Measurements from ENCODE around the gene GCFC2. TPM values are rescaled to one million over a fixed set of nuclear protein-coding genes. Genes with fewer than 3 reads are reported as not detected.

The GCFC2 gene
- total and polyA plus RNA-seq, 9 of the 15 experiments (the other 6 are each of a cell fraction or from before 2014, with no cell fraction given), result 10.5 to 40.6 (median 23.0) TPM

DNA sequence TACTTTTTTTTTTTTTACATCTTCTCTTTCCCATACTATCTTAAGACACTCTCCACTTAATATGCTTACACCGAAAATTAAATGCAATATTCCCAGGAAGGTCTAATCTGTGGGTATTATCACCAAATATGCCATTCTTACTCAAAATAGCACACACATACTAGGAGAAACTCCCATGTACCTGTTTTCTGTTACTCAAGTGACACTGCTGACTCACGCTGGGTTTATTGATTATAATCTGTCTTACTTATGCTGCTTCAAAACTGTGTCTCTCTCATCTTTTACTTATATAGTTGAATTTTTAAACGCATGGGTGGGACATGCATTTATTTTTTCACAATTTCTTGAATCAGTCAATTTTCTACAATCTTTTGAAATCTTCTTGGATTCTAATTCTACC is 34.3 kb downstream of the GCFC2 start (continued):
- TF ChIP-seq CBX2 (IDR thresholded peaks at IDR 0.05; ENCODE audit: insufficient read depth, low read length, poor library complexity, severe bottlenecking), result no peak
- TF ChIP-seq SIN3B (IDR thresholded peaks at IDR 0.05; ENCODE audit: low read depth), result no peak
- TF ChIP-seq SP2 (IDR thresholded peaks at IDR 0.05; ENCODE audit: extremely low read depth, low read depth, low read length, poor library complexity, severe bottlenecking), result no peak
- TF ChIP-seq, protein P1, sequence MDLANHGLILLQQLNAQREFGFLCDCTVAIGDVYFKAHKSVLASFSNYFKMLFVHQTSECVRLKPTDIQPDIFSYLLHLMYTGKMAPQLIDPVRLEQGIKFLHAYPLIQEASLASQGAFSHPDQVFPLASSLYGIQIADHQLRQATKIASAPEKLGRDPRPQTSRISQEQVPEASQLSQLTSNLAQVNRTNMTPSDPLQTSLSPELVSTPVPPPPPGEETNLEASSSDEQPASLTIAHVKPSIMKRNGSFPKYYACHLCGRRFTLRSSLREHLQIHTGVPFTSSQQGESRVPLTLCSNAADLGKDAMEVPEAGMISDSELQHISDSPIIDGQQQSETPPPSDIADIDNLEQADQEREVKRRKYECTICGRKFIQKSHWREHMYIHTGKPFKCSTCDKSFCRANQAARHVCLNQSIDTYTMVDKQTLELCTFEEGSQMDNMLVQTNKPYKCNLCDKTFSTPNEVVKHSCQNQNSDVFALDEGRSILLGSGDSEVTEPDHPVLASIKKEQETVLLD (IDR thresholded peaks at IDR 0.05), result no peak
- TF ChIP-seq ATF1 (CRISPR knock-in tag; IDR thresholded peaks at IDR 0.05), result no peak
- TF ChIP-seq ATF1 (tag; IDR thresholded peaks at IDR 0.05), result no peak
- TF ChIP-seq ETS2 (tag; IDR thresholded peaks at IDR 0.05; ENCODE audit: borderline replicate concordance, poor library complexity, severe bottlenecking), result no peak
- no peak for TF ChIP-seq ATF4 (CRISPR knock-in tag; IDR thresholded peaks at IDR 0.05)
- no peak for TF ChIP-seq TAL1 (IDR thresholded peaks at IDR 0.05)
- no peak for TF ChIP-seq ZNF408 (CRISPR knock-in tag; IDR thresholded peaks at IDR 0.05; ENCODE audit: low read depth)
- TF ChIP-seq YY1 (IDR thresholded peaks at IDR 0.05; ENCODE audit: borderline replicate concordance in 1 of 3, control insufficient read depth in 1 of 3, extremely low read depth in 1 of 3, insufficient read depth in 3 of 3, insufficient read length in 1 of 3, insufficient replicate concordance in 2 of 3, low read depth in 1 of 3, low read length in 2 of 3), result no peak
- 0 out of 2 replicates have a peak, but pooled peaks have one; percentile 12 for TF ChIP-seq SOX6 (IDR thresholded peaks at IDR 0.05)
- TF ChIP-seq SMAD1 (IDR thresholded peaks at IDR 0.05; ENCODE audit: low read depth, low read length, partially characterized antibody), result no peak
- no peak for TF ChIP-seq MEF2D (tag; conservative IDR thresholded peaks at IDR 0.05; ENCODE audit: low read depth)
- TF ChIP-seq ERF (CRISPR knock-in tag; IDR thresholded peaks at IDR 0.05), result no peak
- TF ChIP-seq KHSRP (IDR thresholded peaks at IDR 0.05), result no peak
- no peak for TF ChIP-seq MYC (IDR thresholded peaks at IDR 0.05; ENCODE audit: low read depth, low read length)
- TF ChIP-seq MYC (CRISPR knock-in tag; IDR thresholded peaks at IDR 0.05; ENCODE audit: borderline replicate concordance, low read depth), result no peak
- TF ChIP-seq SRSF9 (IDR thresholded peaks at IDR 0.05; ENCODE audit: borderline replicate concordance, low read depth, low read length), result no peak
- no peak for TF ChIP-seq PATZ1 (CRISPR knock-in tag; IDR thresholded peaks at IDR 0.05; ENCODE audit: borderline replicate concordance)
- TF ChIP-seq ARID1B (IDR thresholded peaks at IDR 0.05), result peak; percentile 28; the same call in 1 of the 2 replicates
- TF ChIP-seq NFE2 (IDR thresholded peaks at IDR 0.05; ENCODE audit: low read depth), result peak; percentile 95
- TF ChIP-seq, protein P2, sequence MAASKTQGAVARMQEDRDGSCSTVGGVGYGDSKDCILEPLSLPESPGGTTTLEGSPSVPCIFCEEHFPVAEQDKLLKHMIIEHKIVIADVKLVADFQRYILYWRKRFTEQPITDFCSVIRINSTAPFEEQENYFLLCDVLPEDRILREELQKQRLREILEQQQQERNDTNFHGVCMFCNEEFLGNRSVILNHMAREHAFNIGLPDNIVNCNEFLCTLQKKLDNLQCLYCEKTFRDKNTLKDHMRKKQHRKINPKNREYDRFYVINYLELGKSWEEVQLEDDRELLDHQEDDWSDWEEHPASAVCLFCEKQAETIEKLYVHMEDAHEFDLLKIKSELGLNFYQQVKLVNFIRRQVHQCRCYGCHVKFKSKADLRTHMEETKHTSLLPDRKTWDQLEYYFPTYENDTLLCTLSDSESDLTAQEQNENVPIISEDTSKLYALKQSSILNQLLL (CRISPR knock-in tag; IDR thresholded peaks at IDR 0.05; ENCODE audit: borderline replicate concordance), result no peak
- no peak for TF ChIP-seq PHF8 (IDR thresholded peaks at IDR 0.05; ENCODE audit: borderline replicate concordance, low read length)

Measured in K562 (cell line).